ENCODE data around the gene C8A.

- TF ChIP-seq, protein P1, sequence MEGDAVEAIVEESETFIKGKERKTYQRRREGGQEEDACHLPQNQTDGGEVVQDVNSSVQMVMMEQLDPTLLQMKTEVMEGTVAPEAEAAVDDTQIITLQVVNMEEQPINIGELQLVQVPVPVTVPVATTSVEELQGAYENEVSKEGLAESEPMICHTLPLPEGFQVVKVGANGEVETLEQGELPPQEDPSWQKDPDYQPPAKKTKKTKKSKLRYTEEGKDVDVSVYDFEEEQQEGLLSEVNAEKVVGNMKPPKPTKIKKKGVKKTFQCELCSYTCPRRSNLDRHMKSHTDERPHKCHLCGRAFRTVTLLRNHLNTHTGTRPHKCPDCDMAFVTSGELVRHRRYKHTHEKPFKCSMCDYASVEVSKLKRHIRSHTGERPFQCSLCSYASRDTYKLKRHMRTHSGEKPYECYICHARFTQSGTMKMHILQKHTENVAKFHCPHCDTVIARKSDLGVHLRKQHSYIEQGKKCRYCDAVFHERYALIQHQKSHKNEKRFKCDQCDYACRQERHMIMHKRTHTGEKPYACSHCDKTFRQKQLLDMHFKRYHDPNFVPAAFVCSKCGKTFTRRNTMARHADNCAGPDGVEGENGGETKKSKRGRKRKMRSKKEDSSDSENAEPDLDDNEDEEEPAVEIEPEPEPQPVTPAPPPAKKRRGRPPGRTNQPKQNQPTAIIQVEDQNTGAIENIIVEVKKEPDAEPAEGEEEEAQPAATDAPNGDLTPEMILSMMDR (IDR thresholded peaks at IDR 0.05; ENCODE audit: low read depth, low read length) = no peak
- TF ChIP-seq, protein P2, sequence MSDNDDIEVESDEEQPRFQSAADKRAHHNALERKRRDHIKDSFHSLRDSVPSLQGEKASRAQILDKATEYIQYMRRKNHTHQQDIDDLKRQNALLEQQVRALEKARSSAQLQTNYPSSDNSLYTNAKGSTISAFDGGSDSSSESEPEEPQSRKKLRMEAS (IDR thresholded peaks at IDR 0.05; ENCODE audit: low read depth, low read length) = no peak
- TF ChIP-seq POLR2A (IDR thresholded peaks at IDR 0.05; ENCODE audit: extremely low read depth, insufficient read length) = no peak
These were observed 1.6 kb downstream of the C8A start for GRCh38 chr1:56856186-56856585.
